GM12892 (cell line): Measurements from ENCODE around the gene SLC38A6.

Experiments used
- DNase-seq: peaks from one replicate; pipeline ENCODE4 v3.0.0; 2011; ENCODE audit not compliant: insufficient read length
- FAIRE-seq: peaks from 2 replicates; lab custom pipeline; 2011; peaks lifted over from hg19 to GRCh38; lab: Jason Lieb, UNC
- POLR2A ChIP-seq: IDR thresholded peaks from 2 replicates; pipeline ENCODE4 v1.6.1; 2011; ENCODE audit warnings: low read depth, low read length, control low read depth
- POLR2AphosphoS5 ChIP-seq: IDR thresholded peaks from 2 replicates; pipeline ENCODE4 v1.6.1; 2011; ENCODE audit warnings: low read depth, low read length, control low read depth
- TAF1 ChIP-seq: IDR thresholded peaks from 2 replicates; pipeline ENCODE4 v1.6.1; 2011; ENCODE audit warnings: low read depth, mild to moderate bottlenecking, control low read depth, low read length, borderline replicate concordance

Gene SLC38A6

GRCh38 chr14:61098721-61099120 lies 117.7 kb downstream of the SLC38A6 start:
- no peak for DNase-seq
- TF ChIP-seq TAF1 (no peak), POLR2A (no peak), POLR2AphosphoS5 (no peak)
- no peak for FAIRE-seq

GRCh38 chr14:61099216-61099835 lies 118.3 kb downstream of the SLC38A6 start:
- DNase-seq (no peak), FAIRE-seq (no peak)
- TF ChIP-seq POLR2AphosphoS5, result no peak
- TF ChIP-seq TAF1, result no peak
- TF ChIP-seq POLR2A, result no peak

- no peak for DNase-seq
- no peak for FAIRE-seq
- TF ChIP-seq TAF1 (no peak), POLR2A (no peak), POLR2AphosphoS5 (no peak)
These were observed 120.9 kb downstream of the SLC38A6 start for GRCh38 chr14:61101803-61102548.
